Activated naive CD8-positive, alpha-beta T cell treated with anti-CD3 and anti-CD28 coated beads, Interleukin-2, amount 50 U/mL, for 24 hours (primary cell): ENCODE results near the gene PSMG3.

Source experiments
- ATAC-seq: fragments of 150-1000 bp; cut with Tn5 transposase; one replicate; pipeline ENCODE4 v1.10.0; 2021
- DNase-seq: peaks from one replicate; pipeline ENCODE4 v3.0.0; 2021
- H3K27ac Mint-ChIP-seq: one replicate; pipeline ENCODE4 v1.8.0; 2021; ENCODE audit warnings: mild to moderate bottlenecking, mixed read lengths
- H3K27me3 Mint-ChIP-seq: one replicate; pipeline ENCODE4 v1.8.0; 2021; ENCODE audit warnings: mixed read lengths
- H3K36me3 Mint-ChIP-seq: one replicate; pipeline ENCODE4 v1.8.0; 2021; ENCODE audit warnings: low read depth, mixed read lengths
- H3K4me1 Mint-ChIP-seq: one replicate; pipeline ENCODE4 v1.8.0; 2021; ENCODE audit warnings: mixed read lengths
- H3K4me3 Mint-ChIP-seq: one replicate; pipeline ENCODE4 v1.8.0; 2021; ENCODE audit warnings: mild to moderate bottlenecking, moderate library complexity, mixed read lengths
- H3K9me3 Mint-ChIP-seq: one replicate; pipeline ENCODE4 v1.8.0; 2021; ENCODE audit warnings: mixed read lengths

PSMG3 gene

GRCh38 chr7:1569833-1570632 lies at the start of gene PSMG3:
Gene PSMG3, minus strand, starts transcription at chr7:1570032. Its CDS starts 693 bp downstream, at chr7:1569339.
- no peaks in the 10 kb centered on the region for H3K9me3 Mint-ChIP-seq
- ATAC-seq = peak; percentile 94
- DNase-seq = peak; percentile 93
- peaks cover 34% of the 10 kb centered on the region for H3K36me3 Mint-ChIP-seq
- H3K4me1 Mint-ChIP-seq = peaks cover 42% of the 10 kb centered on the region
- no peaks in the 10 kb centered on the region for H3K27me3 Mint-ChIP-seq
- peak within 1 kb of the TSS; percentile 90 for H3K4me3 Mint-ChIP-seq
- peak within 1 kb of the TSS; percentile 90 for H3K27ac Mint-ChIP-seq

- no peaks in the 10 kb centered on the region for H3K36me3 Mint-ChIP-seq
- H3K4me3 Mint-ChIP-seq = no peak overlapping the region
- H3K4me1 Mint-ChIP-seq = no peaks in the 10 kb centered on the region
- no peaks in the 10 kb centered on the region for H3K9me3 Mint-ChIP-seq
- peaks cover 2% of the 10 kb centered on the region for H3K27me3 Mint-ChIP-seq
- H3K27ac Mint-ChIP-seq = no peak overlapping the region
- ATAC-seq (no peak), DNase-seq (no peak)
These were observed 48.6 kb upstream of the PSMG3 start for GRCh38 chr7:1618475-1618874.

- no peaks in the 10 kb centered on the region for H3K36me3 Mint-ChIP-seq
- peaks cover 2% of the 10 kb centered on the region for H3K27me3 Mint-ChIP-seq
- H3K9me3 Mint-ChIP-seq = no peaks in the 10 kb centered on the region
- no peak overlapping the region for H3K4me3 Mint-ChIP-seq
- ATAC-seq = no peak
- H3K4me1 Mint-ChIP-seq = no peaks in the 10 kb centered on the region
- DNase-seq = no peak
- H3K27ac Mint-ChIP-seq = no peak overlapping the region
These were observed 48.1 kb upstream of the PSMG3 start for GRCh38 chr7:1617957-1618356.

- Mint-ChIP-seq H3K36me3 (no peaks in the 10 kb centered on the region), H3K9me3 (no peaks in the 10 kb centered on the region), H3K27me3 (peaks cover 2% of the 10 kb centered on the region), H3K4me1 (no peaks in the 10 kb centered on the region), H3K4me3 (no peak overlapping the region), H3K27ac (no peak overlapping the region)
- DNase-seq (no peak), ATAC-seq (no peak)
These were observed 46.9 kb upstream of the PSMG3 start for GRCh38 chr7:1616741-1617140.

GRCh38 chr7:1611708-1612241 lies 41.9 kb upstream of the PSMG3 start:
- ATAC-seq (no peak), DNase-seq (no peak)
- no peak overlapping the region for H3K27ac Mint-ChIP-seq
- H3K9me3 Mint-ChIP-seq = no peaks in the 10 kb centered on the region
- H3K4me1 Mint-ChIP-seq = no peaks in the 10 kb centered on the region
- H3K4me3 Mint-ChIP-seq = no peak overlapping the region
- H3K27me3 Mint-ChIP-seq = peaks cover 8% of the 10 kb centered on the region
- no peaks in the 10 kb centered on the region for H3K36me3 Mint-ChIP-seq

- no peak for DNase-seq
- peaks cover 12% of the 10 kb centered on the region for H3K27me3 Mint-ChIP-seq
- H3K4me3 Mint-ChIP-seq = no peak overlapping the region
These were observed 41.0 kb upstream of the PSMG3 start for GRCh38 chr7:1610678-1611302.

GRCh38 chr7:1610013-1610677 lies 40.3 kb upstream of the PSMG3 start:
- no peak overlapping the region for H3K27ac Mint-ChIP-seq
- H3K4me3 Mint-ChIP-seq = no peak overlapping the region
- peaks cover 12% of the 10 kb centered on the region for H3K27me3 Mint-ChIP-seq
- ATAC-seq (no peak), DNase-seq (no peak)
- H3K36me3 Mint-ChIP-seq = no peaks in the 10 kb centered on the region
- no peaks in the 10 kb centered on the region for H3K4me1 Mint-ChIP-seq
- H3K9me3 Mint-ChIP-seq = no peaks in the 10 kb centered on the region

More at GRCh38 chr7:1610678-1611302, 41.0 kb upstream of the PSMG3 start:
- Mint-ChIP-seq H3K9me3 (no peaks in the 10 kb centered on the region), H3K4me1 (no peaks in the 10 kb centered on the region), H3K36me3 (no peaks in the 10 kb centered on the region), H3K27ac (no peak overlapping the region)
- ATAC-seq = no peak

- Mint-ChIP-seq H3K9me3 (no peaks in the 10 kb centered on the region), H3K4me3 (no peak overlapping the region)
- DNase-seq = no peak
These were observed 39.2 kb upstream of the PSMG3 start for GRCh38 chr7:1609023-1609422.

GRCh38 chr7:1608318-1608717 lies 38.5 kb upstream of the PSMG3 start:
- ATAC-seq (no peak), DNase-seq (no peak)
- no peak overlapping the region for H3K4me3 Mint-ChIP-seq
- no peaks in the 10 kb centered on the region for H3K36me3 Mint-ChIP-seq
- H3K4me1 Mint-ChIP-seq = no peaks in the 10 kb centered on the region
- no peak overlapping the region for H3K27ac Mint-ChIP-seq
- no peaks in the 10 kb centered on the region for H3K9me3 Mint-ChIP-seq
- H3K27me3 Mint-ChIP-seq = peaks cover 10% of the 10 kb centered on the region

More at GRCh38 chr7:1609023-1609422, 39.2 kb upstream of the PSMG3 start:
- no peak for ATAC-seq
- Mint-ChIP-seq H3K4me1 (no peaks in the 10 kb centered on the region), H3K27me3 (peaks cover 10% of the 10 kb centered on the region), H3K36me3 (no peaks in the 10 kb centered on the region), H3K27ac (no peak overlapping the region)

GRCh38 chr7:1607696-1608095 lies 37.9 kb upstream of the PSMG3 start:
- DNase-seq (no peak), ATAC-seq (no peak)
- peaks cover 13% of the 10 kb centered on the region for H3K27me3 Mint-ChIP-seq
- no peaks in the 10 kb centered on the region for H3K9me3 Mint-ChIP-seq
- no peak overlapping the region for H3K27ac Mint-ChIP-seq
- H3K4me1 Mint-ChIP-seq = no peaks in the 10 kb centered on the region
- no peak overlapping the region for H3K4me3 Mint-ChIP-seq
- H3K36me3 Mint-ChIP-seq = no peaks in the 10 kb centered on the region

GRCh38 chr7:1607001-1607400 lies 37.2 kb upstream of the PSMG3 start:
- Mint-ChIP-seq H3K27ac (no peak overlapping the region), H3K9me3 (no peaks in the 10 kb centered on the region), H3K4me3 (no peak overlapping the region), H3K4me1 (no peaks in the 10 kb centered on the region), H3K27me3 (peaks cover 13% of the 10 kb centered on the region), H3K36me3 (no peaks in the 10 kb centered on the region)
- ATAC-seq (no peak), DNase-seq (no peak)

GRCh38 chr7:1604383-1604782 lies 34.6 kb upstream of the PSMG3 start:
- DNase-seq (no peak), ATAC-seq (no peak)
- Mint-ChIP-seq H3K4me1 (no peaks in the 10 kb centered on the region), H3K9me3 (no peaks in the 10 kb centered on the region), H3K27ac (no peak overlapping the region), H3K36me3 (no peaks in the 10 kb centered on the region), H3K4me3 (no peak overlapping the region), H3K27me3 (peaks cover 13% of the 10 kb centered on the region)

- Mint-ChIP-seq H3K4me3 (no peak overlapping the region), H3K27ac (no peak overlapping the region), H3K27me3 (peaks cover 13% of the 10 kb centered on the region), H3K9me3 (no peaks in the 10 kb centered on the region), H3K4me1 (no peaks in the 10 kb centered on the region), H3K36me3 (no peaks in the 10 kb centered on the region)
- ATAC-seq = no peak
- DNase-seq = no peak
These were observed 33.8 kb upstream of the PSMG3 start for GRCh38 chr7:1603346-1604225.

GRCh38 chr7:1602386-1602785 lies 32.6 kb upstream of the PSMG3 start:
- no peak for ATAC-seq
- Mint-ChIP-seq H3K9me3 (no peaks in the 10 kb centered on the region), H3K27me3 (peaks cover 12% of the 10 kb centered on the region)

More at GRCh38 chr7:1602386-1602785, 32.6 kb upstream of the PSMG3 start:
- no peaks in the 10 kb centered on the region for H3K4me1 Mint-ChIP-seq
- no peak overlapping the region for H3K4me3 Mint-ChIP-seq
- no peak overlapping the region for H3K27ac Mint-ChIP-seq
- H3K36me3 Mint-ChIP-seq = no peaks in the 10 kb centered on the region
- no peak for DNase-seq
